ENCODE data around the gene SNAPC5. TPM values are rescaled to one million over a fixed set of nuclear protein-coding genes. Genes with fewer than 3 reads are reported as not detected.

The SNAPC5 gene
- total and polyA plus RNA-seq, 2 of the 13 experiments (the other 11 are each of a cell fraction or from before 2014, with no cell fraction given) = 14.8 to 36.2 TPM

- TF ChIP-seq ZBTB4 (CRISPR knock-in tag; IDR thresholded peaks at IDR 0.05; ENCODE audit: borderline replicate concordance) (no peak), MIER2 (CRISPR knock-in tag; IDR thresholded peaks at IDR 0.05) (no peak), NFKB2 (CRISPR knock-in tag; IDR thresholded peaks at IDR 0.05; ENCODE audit: borderline replicate concordance) (peak; percentile 54; the same call in 1 of the 2 replicates), CBX1 (IDR thresholded peaks at IDR 0.05; ENCODE audit: low read depth) (peak; percentile 65), ZFP36L1 (CRISPR knock-in tag; IDR thresholded peaks at IDR 0.05) (no peak), HNF4A (CRISPR knock-in tag; IDR thresholded peaks at IDR 0.05) (peak; percentile 5; the same call in 1 of the 2 replicates), REXO4 (CRISPR knock-in tag; IDR thresholded peaks at IDR 0.05; ENCODE audit: borderline replicate concordance) (no peak), HIVEP1 (CRISPR knock-in tag; IDR thresholded peaks at IDR 0.05) (no peak), KDM4B (CRISPR knock-in tag; IDR thresholded peaks at IDR 0.05) (no peak), ZNF251 (CRISPR knock-in tag; IDR thresholded peaks at IDR 0.05) (0 out of 2 replicates have a peak, but pooled peaks have one; percentile 70), ZNF749 (CRISPR knock-in tag; IDR thresholded peaks at IDR 0.05; ENCODE audit: borderline replicate concordance) (no peak), TARDBP (CRISPR knock-in tag; IDR thresholded peaks at IDR 0.05) (no peak), MAFF (IDR thresholded peaks at IDR 0.05; ENCODE audit: low read depth, low read length) (no peak), SNRNP70 (IDR thresholded peaks at IDR 0.05; ENCODE audit: low read depth, low read length) (no peak), LCORL (IDR thresholded peaks at IDR 0.05) (no peak), LCORL (CRISPR knock-in tag; IDR thresholded peaks at IDR 0.05) (peak; percentile 67; the same call in 1 of the 2 replicates), NFKBIZ (CRISPR knock-in tag; IDR thresholded peaks at IDR 0.05) (0 out of 2 replicates have a peak, but pooled peaks have one; percentile 17), ZNF891 (CRISPR knock-in tag; IDR thresholded peaks at IDR 0.05) (no peak; the same call in 1 of the 2 replicates), AHR (CRISPR knock-in tag; IDR thresholded peaks at IDR 0.05) (no peak), RCOR2 (CRISPR knock-in tag; IDR thresholded peaks at IDR 0.05) (no peak), U2AF1 (optimal IDR thresholded peaks at IDR 0.05; ENCODE audit: low read depth, low read length) (no peak), ZNF616 (CRISPR knock-in tag; IDR thresholded peaks at IDR 0.05; ENCODE audit: low read depth) (no peak; the same call in 1 of the 2 replicates), MEIS1 (CRISPR knock-in tag; IDR thresholded peaks at IDR 0.05; ENCODE audit: borderline replicate concordance) (no peak), IRX3 (CRISPR knock-in tag; IDR thresholded peaks at IDR 0.05; ENCODE audit: borderline replicate concordance, low read depth) (no peak), MED1 (CRISPR knock-in tag; IDR thresholded peaks at IDR 0.05) (0 out of 2 replicates have a peak, but pooled peaks have one; percentile 7), PBX2 (CRISPR knock-in tag; IDR thresholded peaks at IDR 0.05) (no peak), SOX6 (IDR thresholded peaks at IDR 0.05) (no peak), SOX6 (CRISPR knock-in tag; IDR thresholded peaks at IDR 0.05) (no peak; the same call in 1 of the 2 replicates)
Observed at GRCh38 chr15:66504563-66505429, 7.2 kb upstream of the SNAPC5 start, which contains the start of the genes RPL4 and ZWILCH (continued).

Data from HepG2 (cell line).